GM18867 (cell line): ENCODE results near the gene COA5.

ENCODE experiments used
- ATAC-seq: cut with Tn5 transposase; IDR thresholded peaks from one replicate; pipeline ENCODE4 v1.9.1; 2021; ENCODE audit warnings: mild to moderate bottlenecking, moderate library complexity; ENCODE audit not compliant: unreplicated experiment

Gene COA5

GRCh38 chr2:98572676-98573075 is 35.6 kb downstream of the COA5 start:
- no peak for ATAC-seq

GRCh38 chr2:98572211-98572610 is 36.1 kb downstream of the COA5 start:
- ATAC-seq: no peak

- no peak for ATAC-seq
Observed at GRCh38 chr2:98571796-98572195, 36.5 kb downstream of the COA5 start.

GRCh38 chr2:98571121-98571701 is 37.1 kb downstream of the COA5 start:
- ATAC-seq: no peak

- ATAC-seq: no peak
Observed at GRCh38 chr2:98570356-98570755, 38.0 kb downstream of the COA5 start.

GRCh38 chr2:98569915-98570314 is 38.4 kb downstream of the COA5 start:
- ATAC-seq: no peak

- no peak for ATAC-seq
Observed at GRCh38 chr2:98569197-98569793, 39.0 kb downstream of the COA5 start.

- no peak for ATAC-seq
Observed at GRCh38 chr2:98568161-98568956, 40.0 kb downstream of the COA5 start.

- ATAC-seq: no peak
Observed at GRCh38 chr2:98565941-98566340, 42.4 kb downstream of the COA5 start.

GRCh38 chr2:98565286-98565860 is 42.9 kb downstream of the COA5 start:
- no peak for ATAC-seq

GRCh38 chr2:98564541-98565132 is 43.7 kb downstream of the COA5 start:
- no peak for ATAC-seq

- ATAC-seq: no peak
Observed at GRCh38 chr2:98563394-98563793, 44.9 kb downstream of the COA5 start.

GRCh38 chr2:98561902-98562695 is 46.2 kb downstream of the COA5 start:
- ATAC-seq: no peak

GRCh38 chr2:98561018-98561417 is 47.3 kb downstream of the COA5 start:
- no peak for ATAC-seq

- ATAC-seq: no peak
Observed at GRCh38 chr2:98560256-98560771, 48.0 kb downstream of the COA5 start.

GRCh38 chr2:98559581-98559980 is 48.7 kb downstream of the COA5 start:
- ATAC-seq: no peak

GRCh38 chr2:98558852-98559530 is 49.3 kb downstream of the COA5 start:
- no peak for ATAC-seq

- peak; percentile 71 for ATAC-seq
Observed at GRCh38 chr2:98556344-98557033, 51.8 kb downstream of the COA5 start.

- no peak for ATAC-seq
Observed at GRCh38 chr2:98555696-98556095, 52.6 kb downstream of the COA5 start.
